OCI-LY1 (cell line): ENCODE measurements around the gene BABAM2.

Source experiments
- H2AFZ ChIP-seq: fragments of 200-600 bp; sonication (generic), shearing (Covaris generic); 2 replicates; pipeline ENCODE4 v1.6.0; 2014; ENCODE audit warnings: antibody characterized with exemption, mild to moderate bottlenecking, low read length
- H3F3A ChIP-seq: fragments of 200-600 bp; sonication (generic), shearing (Covaris generic); 2 replicates; pipeline ENCODE4 v1.6.0; 2014; ENCODE audit warnings: mild to moderate bottlenecking, antibody characterized with exemption, low read length, moderate library complexity; ENCODE audit not compliant: insufficient read depth
- H3K27ac ChIP-seq: fragments of 200-600 bp; sonication (generic); 2 replicates; pipeline ENCODE4 v1.5.1; 2014; ENCODE audit warnings: low read length, mixed run types, mild to moderate bottlenecking, low read depth; ENCODE audit not compliant: poor library complexity, severe bottlenecking
- H3K27me3 ChIP-seq: fragments of 200-600 bp; sonication (generic); 2 replicates; pipeline ENCODE4 v1.6.0; 2014; ENCODE audit warnings: antibody characterized with exemption, mild to moderate bottlenecking, low read length, moderate library complexity; ENCODE audit not compliant: insufficient read depth
- H3K36me3 ChIP-seq: fragments of 200-600 bp; sonication (generic); 2 replicates; pipeline ENCODE4 v1.6.1; 2014; ENCODE audit warnings: mild to moderate bottlenecking, antibody characterized with exemption, low read length, moderate library complexity, mixed read lengths; ENCODE audit not compliant: insufficient read depth
- H3K4me1 ChIP-seq: fragments of 200-600 bp; sonication (generic); 2 replicates; pipeline ENCODE4 v1.5.1; 2014; ENCODE audit warnings: mild to moderate bottlenecking, low read length, moderate library complexity; ENCODE audit not compliant: insufficient read depth, severe bottlenecking
- H3K4me2 ChIP-seq: fragments of 200-600 bp; sonication (generic), shearing (Covaris generic); 2 replicates; pipeline ENCODE4 v1.6.1; 2014; ENCODE audit warnings: low read length
- H3K4me3 ChIP-seq: fragments of 200-600 bp; sonication (generic); 2 replicates; pipeline ENCODE4 v1.5.1; 2014; ENCODE audit warnings: low read length, low read depth, mild to moderate bottlenecking, mixed read lengths; ENCODE audit not compliant: poor library complexity, severe bottlenecking
- H3K79me2 ChIP-seq: fragments of 200-600 bp; shearing (Covaris generic); 2 replicates; pipeline ENCODE4 v1.6.1; 2016; ENCODE audit warnings: mixed run types, low read length, mixed read lengths; ENCODE audit not compliant: insufficient read depth
- H3K9ac ChIP-seq: fragments of 200-600 bp; sonication (generic), shearing (Covaris generic); 2 replicates; pipeline ENCODE4 v1.6.1; 2014; ENCODE audit warnings: mild to moderate bottlenecking, low read length, mixed read lengths
- H3K9me2 ChIP-seq: fragments of 200-600 bp; sonication (generic), shearing (Covaris generic); 2 replicates; pipeline ENCODE4 v1.6.1; 2014; ENCODE audit warnings: low read depth, mild to moderate bottlenecking, low read length, mixed read lengths
- H3K9me3 ChIP-seq: fragments of 200-600 bp; shearing (Covaris generic); 2 replicates; pipeline ENCODE4 v1.6.1; 2014; ENCODE audit warnings: low read length, mixed read lengths
- H4K20me1 ChIP-seq: fragments of 200-600 bp; sonication (generic), shearing (Covaris generic); 2 replicates; pipeline ENCODE4 v1.6.0; 2016; ENCODE audit warnings: mild to moderate bottlenecking, low read length; ENCODE audit not compliant: insufficient read depth
- EZH2 ChIP-seq: fragments of 200-600 bp; sonication (generic), shearing (Covaris generic); IDR thresholded peaks from 2 replicates; pipeline ENCODE4 v1.8.0; 2017; ENCODE audit warnings: borderline replicate concordance, mixed run types, mild to moderate bottlenecking, antibody characterized with exemption, low read length, moderate library complexity, mixed read lengths
- TF ChIP-seq, protein P1 (sequence below): fragments of 200-600 bp; sonication (generic), shearing (Covaris generic); IDR thresholded peaks from 2 replicates; pipeline ENCODE4 v1.5.1; 2017; ENCODE audit warnings: mild to moderate bottlenecking, antibody characterized with exemption, low read length, moderate library complexity, mixed read lengths

Gene BABAM2

GRCh38 chr2:27940090-27940671 is 49.7 kb downstream of the BABAM2 start:
- H3F3A ChIP-seq, result no peaks in the 10 kb centered on the region
- TF ChIP-seq, protein P1, sequence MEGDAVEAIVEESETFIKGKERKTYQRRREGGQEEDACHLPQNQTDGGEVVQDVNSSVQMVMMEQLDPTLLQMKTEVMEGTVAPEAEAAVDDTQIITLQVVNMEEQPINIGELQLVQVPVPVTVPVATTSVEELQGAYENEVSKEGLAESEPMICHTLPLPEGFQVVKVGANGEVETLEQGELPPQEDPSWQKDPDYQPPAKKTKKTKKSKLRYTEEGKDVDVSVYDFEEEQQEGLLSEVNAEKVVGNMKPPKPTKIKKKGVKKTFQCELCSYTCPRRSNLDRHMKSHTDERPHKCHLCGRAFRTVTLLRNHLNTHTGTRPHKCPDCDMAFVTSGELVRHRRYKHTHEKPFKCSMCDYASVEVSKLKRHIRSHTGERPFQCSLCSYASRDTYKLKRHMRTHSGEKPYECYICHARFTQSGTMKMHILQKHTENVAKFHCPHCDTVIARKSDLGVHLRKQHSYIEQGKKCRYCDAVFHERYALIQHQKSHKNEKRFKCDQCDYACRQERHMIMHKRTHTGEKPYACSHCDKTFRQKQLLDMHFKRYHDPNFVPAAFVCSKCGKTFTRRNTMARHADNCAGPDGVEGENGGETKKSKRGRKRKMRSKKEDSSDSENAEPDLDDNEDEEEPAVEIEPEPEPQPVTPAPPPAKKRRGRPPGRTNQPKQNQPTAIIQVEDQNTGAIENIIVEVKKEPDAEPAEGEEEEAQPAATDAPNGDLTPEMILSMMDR, result no peak
- no peaks in the 10 kb centered on the region for H4K20me1 ChIP-seq
- no peak overlapping the region for H3K9ac ChIP-seq
- no peak overlapping the region for H2AFZ ChIP-seq
- no peaks in the 10 kb centered on the region for H3K27me3 ChIP-seq
- H3K4me1 ChIP-seq, result no peaks in the 10 kb centered on the region
- no peaks in the 10 kb centered on the region for H3K9me2 ChIP-seq
- H3K4me2 ChIP-seq, result no peak overlapping the region
- H3K4me3 ChIP-seq, result no peak overlapping the region
- no peaks in the 10 kb centered on the region for H3K36me3 ChIP-seq
- no peaks in the 10 kb centered on the region for H3K9me3 ChIP-seq
- no peak overlapping the region for H3K27ac ChIP-seq
- peaks cover 4% of the 10 kb centered on the region; the same call in 1 of the 2 replicates for H3K79me2 ChIP-seq

DNA sequence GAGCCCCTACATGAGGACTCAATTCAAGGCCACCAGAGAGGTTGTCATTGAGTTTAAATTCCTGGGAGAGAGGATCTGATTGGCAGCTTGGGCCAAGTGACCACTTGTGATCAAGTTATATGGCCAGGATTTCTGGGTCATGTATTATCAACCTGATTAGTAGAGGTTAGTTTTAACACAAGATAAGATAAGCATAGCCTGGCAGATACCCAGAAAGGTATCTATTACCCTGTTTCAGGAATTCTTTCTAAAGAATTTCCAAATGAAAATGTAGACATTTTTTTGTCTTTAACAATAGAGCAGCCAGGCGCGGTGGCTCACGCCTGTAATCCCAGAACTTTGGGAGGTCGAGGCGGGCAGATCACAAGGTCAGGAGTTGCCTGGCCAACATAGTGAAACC is 50.5 kb downstream of the BABAM2 start:
- Histone ChIP-seq H3K27me3 (no peaks in the 10 kb centered on the region), H4K20me1 (no peaks in the 10 kb centered on the region), H3K9me3 (no peaks in the 10 kb centered on the region), H3F3A (no peaks in the 10 kb centered on the region), H3K4me1 (no peaks in the 10 kb centered on the region), H3K36me3 (no peaks in the 10 kb centered on the region), H2AFZ (no peak overlapping the region), H3K27ac (no peak overlapping the region), H3K4me2 (no peak overlapping the region), H3K79me2 (peaks cover 4% of the 10 kb centered on the region; the same call in 1 of the 2 replicates), H3K9ac (no peak overlapping the region), H3K9me2 (no peaks in the 10 kb centered on the region), H3K4me3 (no peak overlapping the region)
- no peak for TF ChIP-seq EZH2
- TF ChIP-seq, protein P1, result no peak

DNA sequence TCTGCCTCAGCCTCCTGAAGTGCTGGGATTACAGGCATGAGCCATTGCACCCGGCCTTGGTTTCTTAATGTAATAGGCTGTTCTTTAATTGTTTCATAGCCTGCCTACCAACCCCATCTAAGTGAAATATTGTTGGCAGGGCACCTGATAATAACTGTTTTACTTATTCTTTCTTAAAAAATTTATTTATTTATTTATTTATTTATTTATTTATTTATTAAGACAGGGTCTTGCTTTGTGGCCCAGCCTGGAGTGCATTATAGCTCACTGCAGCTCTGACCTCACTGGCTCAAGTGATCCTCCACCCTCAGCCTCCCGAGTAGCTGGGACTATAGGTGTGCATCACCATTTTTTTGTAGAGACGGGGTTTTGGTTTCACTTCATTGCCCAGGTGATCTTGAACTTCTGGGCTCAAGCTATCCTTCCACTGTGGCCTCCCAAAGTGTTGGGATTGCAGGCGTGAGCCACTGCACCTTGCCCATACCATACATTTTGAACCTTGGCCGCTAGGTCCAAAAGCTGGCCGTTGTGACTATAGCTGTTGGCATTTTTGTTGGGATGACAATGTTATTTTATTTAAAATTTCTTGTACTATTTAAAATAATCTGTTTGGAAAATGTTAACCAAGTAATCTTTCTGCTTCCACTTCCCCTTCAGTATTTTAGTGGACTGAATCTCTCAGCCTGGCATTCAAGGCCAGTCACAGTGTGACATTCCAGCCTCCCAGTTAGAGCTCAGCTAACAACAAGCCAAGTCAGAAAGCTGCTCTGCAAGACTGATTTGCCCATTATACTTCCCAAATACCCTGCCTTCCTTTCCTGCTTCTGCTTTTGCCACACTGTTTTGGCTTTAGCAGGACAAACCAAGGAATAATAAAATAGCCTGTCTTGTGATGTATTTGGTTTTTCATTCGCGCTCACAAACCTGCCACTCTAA is 52.4 kb downstream of the BABAM2 start:
- H3F3A ChIP-seq, result no peaks in the 10 kb centered on the region
- H3K27ac ChIP-seq, result no peak overlapping the region
- peaks cover 4% of the 10 kb centered on the region; the same call in 1 of the 2 replicates for H3K9me3 ChIP-seq
- no peak overlapping the region for H3K9ac ChIP-seq
- H4K20me1 ChIP-seq, result no peaks in the 10 kb centered on the region
- no peaks in the 10 kb centered on the region for H3K27me3 ChIP-seq
- no peak overlapping the region for H3K4me2 ChIP-seq
- H3K79me2 ChIP-seq, result peaks cover 7% of the 10 kb centered on the region; the same call in 1 of the 2 replicates
- H2AFZ ChIP-seq, result no peak overlapping the region
- no peaks in the 10 kb centered on the region for H3K36me3 ChIP-seq
- no peaks in the 10 kb centered on the region for H3K4me1 ChIP-seq
- no peak overlapping the region for H3K4me3 ChIP-seq
- no peaks in the 10 kb centered on the region for H3K9me2 ChIP-seq
- TF ChIP-seq, protein P1, result no peak
- no peak for TF ChIP-seq EZH2
